Inferior parietal cortex (tissue), 1 donor: ENCODE data around the gene SH3PXD2B.

Experiments
- DNase-seq: peaks from one replicate; pipeline ENCODE4 v3.0.0-alpha.2; 2016; ENCODE audit errors: extremely low spot score

Gene SH3PXD2B

DNA sequence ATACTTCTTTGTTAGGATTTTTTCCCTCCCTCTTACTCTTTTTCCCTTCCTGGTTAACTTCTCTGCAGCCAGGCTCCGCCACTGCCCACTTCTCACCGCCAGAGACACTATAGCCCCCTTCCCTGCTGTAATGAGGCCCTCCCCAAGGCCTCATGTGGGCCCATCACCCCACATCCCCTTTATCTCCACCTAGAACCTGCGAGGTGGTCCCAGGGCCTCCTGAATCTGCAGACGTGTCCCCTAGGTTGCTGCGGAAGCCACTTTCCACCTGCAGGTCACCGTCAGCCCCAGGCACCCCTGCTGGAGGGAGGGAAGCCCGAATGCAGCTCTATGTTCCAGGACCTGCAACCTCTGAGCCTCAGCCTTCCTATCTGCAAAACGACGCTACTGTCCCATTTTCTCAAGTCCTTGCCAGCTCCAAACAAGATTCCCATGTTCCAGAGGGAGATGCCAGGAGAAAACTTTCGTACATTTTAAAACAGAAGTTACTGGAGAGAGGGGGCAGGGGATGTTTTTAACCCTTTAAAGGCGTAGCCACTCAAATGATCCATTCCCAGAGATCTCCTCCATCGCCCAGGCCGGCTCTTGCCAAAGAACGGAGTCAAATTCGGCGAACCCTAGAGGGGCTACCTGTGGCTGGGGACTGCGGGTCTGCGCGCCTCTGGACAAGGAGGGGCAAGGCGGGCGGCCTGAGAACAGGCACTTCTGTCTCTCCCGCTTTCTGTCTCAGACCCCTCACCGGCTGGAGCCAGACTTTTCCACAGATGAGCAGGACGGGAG, 929 bp downstream of the SH3PXD2B start:
- DNase-seq: no peak

DNA sequence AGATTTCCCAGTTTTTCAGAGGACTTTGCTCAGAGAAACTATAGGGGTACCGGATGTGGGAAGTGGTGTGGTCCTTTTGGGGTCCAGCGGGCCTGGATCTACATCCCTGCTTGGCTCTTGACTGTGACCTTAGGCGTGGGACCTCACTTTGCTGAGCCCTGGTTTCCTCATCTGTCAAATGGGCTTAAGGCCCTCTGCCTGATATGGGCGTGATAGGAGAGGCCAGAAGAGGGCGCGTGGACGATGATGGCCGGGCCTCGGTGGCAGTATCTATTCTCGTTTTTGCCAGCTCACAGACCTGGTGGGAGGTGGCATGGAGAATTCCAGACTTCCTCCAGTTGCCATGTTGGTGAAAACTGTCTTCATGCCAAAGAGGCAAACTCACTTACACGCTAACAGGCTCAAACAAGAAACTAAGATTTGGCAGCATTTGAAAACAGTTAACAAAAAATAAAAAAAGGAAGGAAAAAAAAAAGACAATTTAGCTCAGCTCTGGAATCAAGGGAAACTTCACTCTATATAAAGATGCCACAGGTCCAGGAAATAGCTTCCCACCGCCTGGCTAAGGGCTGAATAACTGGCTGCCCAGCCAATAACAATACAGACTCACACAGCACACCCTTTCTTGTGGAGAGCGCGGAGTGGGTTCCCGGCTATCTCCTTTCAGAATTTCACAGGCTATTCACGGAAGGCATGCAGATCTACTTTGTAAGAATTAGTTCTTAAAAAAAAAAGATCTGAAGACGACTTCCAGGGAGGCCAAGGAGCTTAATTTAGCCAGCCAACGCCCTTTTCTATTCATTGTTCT, 1.7 kb downstream of the SH3PXD2B start:
- peak; percentile 60 for DNase-seq

GRCh38 chr5:172451771-172452197, 2.5 kb downstream of the SH3PXD2B start:
- DNase-seq: no peak

GRCh38 chr5:172450861-172451695, 3.2 kb downstream of the SH3PXD2B start:
- peak; percentile 45 for DNase-seq

- no peak for DNase-seq
These were observed 3.9 kb downstream of the SH3PXD2B start for GRCh38 chr5:172450453-172450852.

DNA sequence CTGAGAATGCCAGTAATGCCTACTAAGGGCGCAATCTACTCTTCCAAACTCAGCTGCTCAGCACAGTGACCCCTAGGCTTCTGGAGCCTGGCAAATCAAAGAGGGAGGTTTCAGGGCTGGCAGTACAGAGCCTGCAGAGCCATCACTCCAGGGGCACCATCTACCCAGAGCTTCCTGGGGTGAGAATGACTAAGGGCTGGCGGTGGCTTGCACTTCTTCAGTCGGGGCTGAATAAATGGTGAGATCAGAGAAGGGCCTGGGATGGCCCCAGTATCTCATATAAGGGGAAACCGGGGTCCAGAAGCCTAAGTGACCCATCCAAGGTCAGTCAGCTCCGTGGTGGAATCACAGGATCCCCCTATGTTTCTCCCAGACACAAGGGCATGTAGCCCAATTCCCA, 5.3 kb downstream of the SH3PXD2B start:
- no peak for DNase-seq

DNA sequence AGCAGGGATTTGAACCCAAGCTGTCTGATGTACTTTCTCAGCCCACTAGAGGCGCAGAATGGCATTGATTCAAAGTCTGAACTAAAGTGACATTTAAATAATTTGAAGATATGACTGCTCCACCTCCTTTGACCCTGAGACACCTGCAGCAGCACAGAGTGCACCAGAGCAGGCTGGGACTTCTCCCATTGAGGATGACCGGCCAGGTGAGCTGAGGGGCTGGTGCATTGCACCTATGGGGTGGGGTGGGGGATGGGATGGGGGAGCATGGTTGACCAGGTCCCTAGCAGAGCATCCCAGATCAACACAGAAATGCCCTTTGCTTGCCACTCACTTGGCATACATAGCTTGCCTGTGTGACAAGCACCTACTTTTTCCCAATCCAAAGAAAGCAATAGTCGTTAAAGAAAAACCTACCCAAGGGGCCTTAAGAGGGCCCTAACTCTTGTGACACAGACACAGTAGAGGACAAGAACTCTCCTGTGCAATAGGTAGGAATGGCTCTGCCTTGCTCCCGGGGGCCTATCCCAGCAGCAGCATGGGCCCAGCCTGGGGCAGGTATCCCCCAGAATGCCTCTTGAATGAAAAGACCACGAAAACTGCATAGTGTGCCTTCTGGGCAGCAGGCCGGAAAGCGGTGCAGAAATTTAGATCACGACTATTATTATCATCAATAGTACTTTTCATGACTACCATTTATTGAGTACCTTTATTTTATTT, 6.5 kb downstream of the SH3PXD2B start:
- no peak for DNase-seq

GRCh38 chr5:172446336-172447051, 7.8 kb downstream of the SH3PXD2B start:
- no peak for DNase-seq

GRCh38 chr5:172445866-172446265, 8.5 kb downstream of the SH3PXD2B start:
- no peak for DNase-seq

GRCh38 chr5:172444626-172445365, 9.5 kb downstream of the SH3PXD2B start:
- no peak for DNase-seq

DNA sequence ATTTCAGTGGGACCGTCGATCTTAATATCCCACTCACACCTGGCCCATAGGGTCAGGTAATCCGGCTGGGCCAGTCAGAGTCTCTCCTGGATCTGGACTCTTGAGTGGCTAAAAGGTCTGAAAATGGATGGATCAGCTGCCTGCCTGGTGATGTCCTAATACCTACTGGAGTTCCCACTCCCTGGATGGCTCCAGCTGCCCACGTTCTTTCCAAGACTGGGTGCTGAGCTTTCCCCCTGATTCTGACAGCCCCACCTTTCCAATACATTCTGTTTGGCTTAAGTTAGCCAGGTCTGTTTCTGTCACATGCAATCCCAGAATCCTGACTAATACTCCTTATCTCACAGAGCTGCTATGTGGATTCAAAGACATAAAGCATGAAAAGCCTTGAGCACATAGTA, 10.2 kb downstream of the SH3PXD2B start:
- DNase-seq: no peak

DNA sequence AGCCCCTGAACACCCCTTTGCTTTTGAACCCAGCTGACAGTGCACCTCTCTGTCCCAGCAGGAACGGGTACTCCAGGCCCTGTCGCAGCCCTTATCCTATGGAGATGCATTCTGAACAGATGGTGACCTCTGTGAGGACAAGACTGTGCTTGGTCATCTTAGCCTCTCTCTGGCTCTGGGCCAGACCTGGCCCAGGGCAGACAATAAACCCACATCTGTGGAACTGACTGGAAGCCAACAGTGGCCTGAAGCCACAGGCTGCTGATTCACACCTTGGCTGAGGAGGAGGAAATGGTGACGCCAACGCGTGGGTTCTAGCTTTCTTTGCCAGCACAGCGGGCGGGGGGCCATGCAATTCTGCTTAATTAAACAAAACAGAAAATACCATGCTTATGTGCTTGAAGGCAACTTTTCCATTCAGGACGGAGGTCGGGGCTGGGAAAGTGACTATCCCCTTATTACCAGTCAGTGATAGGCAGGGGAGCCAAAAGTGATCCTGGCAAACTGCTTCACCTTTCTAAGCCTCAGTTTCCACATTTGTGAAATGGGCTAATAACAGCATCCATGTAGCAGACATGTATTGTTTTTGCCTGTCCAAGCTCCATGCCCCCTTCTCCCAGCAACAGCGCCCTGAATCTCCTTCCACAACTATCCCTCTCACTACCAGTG, 10.8 kb downstream of the SH3PXD2B start:
- no peak for DNase-seq

GRCh38 chr5:172442592-172442991, 11.7 kb downstream of the SH3PXD2B start:
- DNase-seq: no peak

DNA sequence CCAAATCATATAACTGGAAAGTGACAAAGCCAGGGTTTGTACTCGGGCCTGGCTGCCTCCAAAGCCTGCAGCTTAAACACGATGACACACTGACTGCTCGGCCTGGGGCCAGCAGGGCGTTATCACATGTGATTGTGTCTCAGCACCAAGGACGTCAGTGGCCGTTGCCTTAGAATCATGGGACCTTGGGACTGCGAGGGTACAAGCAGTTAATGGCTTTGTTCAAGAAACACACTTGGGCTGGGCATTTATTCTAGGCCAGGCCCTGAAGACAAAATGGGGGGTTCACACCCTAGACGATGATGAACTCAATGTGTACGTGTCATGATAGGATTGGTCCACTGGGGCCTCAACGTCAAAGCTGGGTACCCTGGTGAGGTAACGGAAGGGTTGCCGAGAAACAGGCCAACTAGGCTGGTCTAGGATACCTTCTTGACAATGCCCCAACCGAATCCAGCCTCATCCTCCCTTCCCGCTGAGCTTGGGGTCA, 13.0 kb downstream of the SH3PXD2B start:
- no peak for DNase-seq

GRCh38 chr5:172440486-172440885, 13.8 kb downstream of the SH3PXD2B start:
- DNase-seq: no peak

- DNase-seq: no peak
These were observed 14.4 kb downstream of the SH3PXD2B start for GRCh38 chr5:172439785-172440477.

GRCh38 chr5:172438319-172438668, 16.0 kb downstream of the SH3PXD2B start:
- DNase-seq: no peak

GRCh38 chr5:172437445-172438318, 16.6 kb downstream of the SH3PXD2B start:
- no peak for DNase-seq
